GM06990 (cell line): ENCODE results near the gene CLCA4.
"Not testable (repeated sequence)": the region's sequence is repeated elsewhere in the genome, so short reads cannot be mapped to it uniquely, and the experiment has no call there.

Experiments used
- DNase-seq: peaks from one replicate; pipeline ENCODE4 v3.0.0-alpha.2; 2011; ENCODE audit not compliant: insufficient read length; ENCODE audit errors: extremely low read depth
- H3K27me3 ChIP-seq: replicated peaks from 2 replicates; pipeline ENCODE4 v1.6.0; 2011; ENCODE audit warnings: low read length; ENCODE audit not compliant: control insufficient read depth, insufficient read depth
- H3K36me3 ChIP-seq: 2 replicates; pipeline ENCODE4 v1.5.1; 2011; ENCODE audit warnings: low read length; ENCODE audit not compliant: control insufficient read depth, insufficient read depth
- H3K4me3 ChIP-seq: replicated peaks from 2 replicates; pipeline ENCODE4 v1.5.1; 2011; ENCODE audit warnings: low read depth, mild to moderate bottlenecking, control low read depth, low read length
- TF ChIP-seq, protein P1 (sequence below): IDR thresholded peaks from 2 replicates; pipeline ENCODE4 v1.5.1; 2011; ENCODE audit warnings: low read length, control low read depth, mild to moderate bottlenecking, inconsistent platforms; ENCODE audit not compliant: insufficient read depth, poor library complexity, severe bottlenecking

Gene CLCA4

DNA sequence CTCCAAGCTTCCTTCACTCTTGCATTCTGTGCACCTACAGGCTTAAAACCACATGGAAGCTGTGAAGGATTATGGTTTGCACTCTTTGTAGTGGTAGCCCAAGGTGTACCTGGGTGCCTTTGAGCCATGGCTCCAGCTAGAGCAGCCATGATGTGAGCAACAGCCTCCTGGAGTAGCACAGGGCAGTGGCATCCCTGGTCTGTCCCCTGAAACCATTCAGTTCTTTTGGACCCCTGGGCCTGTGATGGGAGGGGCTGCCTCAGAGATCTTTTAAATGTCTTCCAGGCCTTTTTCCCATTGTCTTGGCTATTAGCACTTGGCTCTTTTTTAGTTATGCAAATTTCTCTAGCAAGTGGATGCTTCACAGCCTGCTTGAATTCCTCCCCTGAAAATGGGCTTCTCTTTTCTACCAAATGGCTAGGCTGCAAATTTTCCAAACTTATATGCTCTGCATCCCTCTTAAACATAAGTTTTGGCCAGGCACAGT lies 47.4 kb downstream of the CLCA4 start:
- DNase-seq: no peak
- H3K4me3 ChIP-seq: no peak overlapping the region
- no peaks in the 10 kb centered on the region for H3K36me3 ChIP-seq
- TF ChIP-seq, protein P1, sequence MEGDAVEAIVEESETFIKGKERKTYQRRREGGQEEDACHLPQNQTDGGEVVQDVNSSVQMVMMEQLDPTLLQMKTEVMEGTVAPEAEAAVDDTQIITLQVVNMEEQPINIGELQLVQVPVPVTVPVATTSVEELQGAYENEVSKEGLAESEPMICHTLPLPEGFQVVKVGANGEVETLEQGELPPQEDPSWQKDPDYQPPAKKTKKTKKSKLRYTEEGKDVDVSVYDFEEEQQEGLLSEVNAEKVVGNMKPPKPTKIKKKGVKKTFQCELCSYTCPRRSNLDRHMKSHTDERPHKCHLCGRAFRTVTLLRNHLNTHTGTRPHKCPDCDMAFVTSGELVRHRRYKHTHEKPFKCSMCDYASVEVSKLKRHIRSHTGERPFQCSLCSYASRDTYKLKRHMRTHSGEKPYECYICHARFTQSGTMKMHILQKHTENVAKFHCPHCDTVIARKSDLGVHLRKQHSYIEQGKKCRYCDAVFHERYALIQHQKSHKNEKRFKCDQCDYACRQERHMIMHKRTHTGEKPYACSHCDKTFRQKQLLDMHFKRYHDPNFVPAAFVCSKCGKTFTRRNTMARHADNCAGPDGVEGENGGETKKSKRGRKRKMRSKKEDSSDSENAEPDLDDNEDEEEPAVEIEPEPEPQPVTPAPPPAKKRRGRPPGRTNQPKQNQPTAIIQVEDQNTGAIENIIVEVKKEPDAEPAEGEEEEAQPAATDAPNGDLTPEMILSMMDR: no peak
- H3K27me3 ChIP-seq: no peaks in the 10 kb centered on the region

DNA sequence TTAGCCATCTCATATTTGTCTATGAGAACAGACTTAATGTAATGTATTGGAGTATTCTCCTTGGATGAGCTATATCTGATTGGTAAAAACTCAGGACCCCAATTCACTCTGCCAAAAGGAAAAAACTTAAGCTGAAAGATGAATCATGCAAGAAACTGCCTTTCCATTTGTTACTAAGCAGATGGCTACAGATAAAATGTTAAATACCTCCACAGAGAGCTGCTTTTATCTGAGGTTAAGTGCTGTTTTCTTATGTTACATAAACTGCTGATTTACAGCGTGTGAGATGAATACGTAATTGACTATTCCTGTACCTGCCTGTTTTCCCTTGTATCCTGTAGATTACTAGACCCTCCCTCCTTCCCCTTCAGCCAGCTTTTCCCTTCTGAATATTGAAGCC lies 49.3 kb downstream of the CLCA4 start:
- H3K36me3 ChIP-seq: no peaks in the 10 kb centered on the region
- DNase-seq: no peak
- no peak overlapping the region for H3K4me3 ChIP-seq
- TF ChIP-seq, protein P1: no peak
- H3K27me3 ChIP-seq: no peaks in the 10 kb centered on the region

DNA sequence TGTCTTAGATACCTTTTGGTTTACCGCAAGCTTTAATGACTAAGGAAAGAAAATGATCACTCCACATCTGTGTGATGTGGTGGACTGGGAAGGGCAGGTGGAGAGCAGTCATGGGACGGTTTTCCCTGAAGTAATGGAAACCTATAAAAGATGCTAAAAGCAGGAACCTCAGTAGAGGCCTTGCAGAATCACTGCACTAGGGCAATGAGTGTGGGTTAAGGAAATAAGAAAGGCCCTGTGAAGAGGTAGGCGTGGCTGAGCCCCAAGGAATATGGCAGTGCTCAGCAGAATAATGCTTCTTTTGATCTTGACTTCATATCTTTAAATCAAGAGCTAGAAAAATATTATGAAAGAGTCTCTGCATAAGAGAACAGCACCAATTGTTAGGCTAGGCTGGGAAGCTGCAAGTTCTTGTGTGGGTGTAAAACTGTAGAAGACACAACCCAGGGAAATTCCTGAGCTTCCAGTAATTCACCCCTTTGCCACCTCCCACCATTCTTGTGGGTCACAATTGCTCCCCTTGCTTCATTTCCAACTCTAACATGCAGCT lies 49.9 kb downstream of the CLCA4 start:
- Histone ChIP-seq H3K36me3 (no peaks in the 10 kb centered on the region), H3K27me3 (no peaks in the 10 kb centered on the region), H3K4me3 (no peak overlapping the region)
- no peak for DNase-seq
- TF ChIP-seq, protein P1: no peak

DNA sequence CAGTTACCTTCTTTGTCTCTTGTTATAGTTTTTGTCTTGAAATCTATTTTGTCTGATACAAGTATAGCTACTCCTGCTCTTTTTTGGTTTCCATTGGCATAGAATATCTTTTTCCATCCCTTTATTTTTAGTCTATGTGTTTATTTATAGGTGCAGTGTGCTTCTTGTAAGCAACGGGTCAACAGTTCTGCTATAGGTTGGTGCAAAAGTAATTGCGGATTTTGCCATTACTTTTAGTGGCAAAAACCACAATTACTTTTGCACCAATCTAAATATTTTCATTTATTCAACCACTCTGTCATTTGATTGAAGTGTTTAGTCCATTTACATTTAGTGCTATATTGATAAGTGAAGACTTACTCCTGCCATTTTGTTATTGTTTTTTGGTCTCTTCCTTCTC lies 59.2 kb downstream of the CLCA4 start:
- DNase-seq, H3K36me3 ChIP-seq, H3K27me3 ChIP-seq, H3K4me3 ChIP-seq: not testable (repeated sequence)

DNA sequence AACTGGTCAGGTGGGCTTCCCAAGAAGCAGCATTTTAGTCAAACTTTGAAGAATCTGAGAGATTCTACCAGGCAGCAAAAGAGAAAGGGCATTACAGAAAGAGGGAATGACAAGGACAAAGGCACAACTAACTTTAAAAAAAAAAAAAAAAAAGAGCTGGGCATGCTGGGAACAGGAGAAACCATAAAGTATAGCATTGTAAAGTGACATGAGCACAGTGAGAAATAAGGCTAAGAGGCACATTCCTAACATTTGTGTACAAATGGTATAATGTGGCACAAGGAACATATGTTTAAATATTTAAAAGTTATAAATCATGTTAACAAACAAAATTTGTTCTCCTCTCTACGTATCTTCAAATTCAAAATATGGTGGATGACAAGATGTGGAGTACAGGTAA lies 69.6 kb downstream of the CLCA4 start:
- DNase-seq: no peak
- no peaks in the 10 kb centered on the region for H3K36me3 ChIP-seq
- no peaks in the 10 kb centered on the region for H3K27me3 ChIP-seq
- TF ChIP-seq, protein P1: no peak
- H3K4me3 ChIP-seq: no peak overlapping the region

DNA sequence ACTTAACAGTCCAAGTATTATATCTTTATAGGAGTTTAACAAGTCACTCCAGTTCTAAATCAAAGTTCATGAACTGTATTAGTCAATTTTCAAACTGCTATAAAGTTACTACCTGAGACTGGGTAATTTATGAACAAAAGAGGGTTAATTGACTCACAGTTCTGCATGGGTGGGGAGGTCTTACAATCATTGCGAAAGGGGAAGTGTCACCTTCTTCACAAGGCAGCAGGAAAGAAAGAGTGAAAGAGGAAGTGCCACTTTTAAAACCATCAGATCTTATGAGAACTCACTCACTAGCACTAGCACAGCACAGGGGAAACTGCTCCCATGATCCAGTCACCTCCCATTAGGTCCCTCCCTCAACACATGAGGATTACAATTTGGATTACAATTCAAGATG lies 70.0 kb downstream of the CLCA4 start:
- no peak overlapping the region for H3K4me3 ChIP-seq
- no peaks in the 10 kb centered on the region for H3K36me3 ChIP-seq
- TF ChIP-seq, protein P1: no peak
- DNase-seq: peak; percentile 61
- H3K27me3 ChIP-seq: no peaks in the 10 kb centered on the region
